GM12892 (cell line): ENCODE data around the gene NRXN3.

Experiments used
- POLR2A ChIP-seq: IDR thresholded peaks from 2 replicates; pipeline ENCODE4 v1.6.1; 2011; ENCODE audit warnings: low read depth, low read length, control low read depth
- POLR2AphosphoS5 ChIP-seq: IDR thresholded peaks from 2 replicates; pipeline ENCODE4 v1.6.1; 2011; ENCODE audit warnings: low read depth, low read length, control low read depth
- TAF1 ChIP-seq: IDR thresholded peaks from 2 replicates; pipeline ENCODE4 v1.6.1; 2011; ENCODE audit warnings: low read depth, mild to moderate bottlenecking, control low read depth, low read length, borderline replicate concordance

DNA sequence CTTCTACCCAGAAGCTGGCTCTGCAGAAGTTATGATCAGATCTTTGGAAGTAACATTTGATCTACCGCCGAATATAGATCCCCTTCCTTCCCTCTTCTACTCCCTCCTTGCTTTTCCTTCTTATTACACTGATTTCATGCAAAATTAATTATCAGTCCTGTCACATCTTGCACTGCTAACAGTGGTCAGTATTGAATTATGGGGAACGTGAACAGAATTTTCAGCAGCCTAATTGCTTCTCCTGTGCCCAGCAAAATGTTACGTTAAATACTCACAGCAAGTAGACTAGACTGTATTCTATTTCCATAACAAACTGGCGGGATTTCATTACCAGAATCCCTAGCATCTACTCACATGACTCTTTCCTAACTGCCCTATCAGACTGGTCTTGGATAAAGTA is 1444.3 kb downstream of the NRXN3 start:
- TF ChIP-seq POLR2A (no peak), POLR2AphosphoS5 (no peak), TAF1 (no peak)
